GM18861 (cell line): ENCODE data around the gene FAM222B.
A peak's percentile ranks its signal among the peaks of the same experiment; 100 is the strongest.
"Not testable (repeated sequence)": the region's sequence is repeated elsewhere in the genome, so short reads cannot be mapped to it uniquely, and the experiment has no call there.

Experiments
- ATAC-seq: cut with Tn5 transposase; IDR thresholded peaks from one replicate; pipeline ENCODE4 v1.9.1; 2021; ENCODE audit not compliant: unreplicated experiment

FAM222B gene, protein sequence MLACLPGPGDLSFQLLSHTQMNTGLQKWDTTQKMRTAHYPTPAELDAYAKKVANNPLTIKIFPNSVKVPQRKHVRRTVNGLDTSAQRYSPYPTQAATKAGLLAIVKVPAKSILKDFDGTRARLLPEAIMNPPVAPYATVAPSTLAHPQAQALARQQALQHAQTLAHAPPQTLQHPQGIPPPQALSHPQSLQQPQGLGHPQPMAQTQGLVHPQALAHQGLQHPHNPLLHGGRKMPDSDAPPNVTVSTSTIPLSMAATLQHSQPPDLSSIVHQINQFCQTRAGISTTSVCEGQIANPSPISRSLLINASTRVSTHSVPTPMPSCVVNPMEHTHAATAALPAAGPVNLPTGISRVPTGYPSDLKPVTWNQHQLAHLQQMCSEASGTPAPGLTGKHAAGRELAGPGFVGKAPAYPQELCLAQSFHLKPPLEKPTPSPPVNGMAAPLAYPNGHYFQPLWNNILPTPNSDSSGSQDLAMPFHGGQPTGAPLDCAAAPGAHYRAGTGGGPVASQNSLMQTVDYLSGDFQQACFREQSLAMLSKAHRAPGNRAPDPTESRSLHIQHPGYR

DNA sequence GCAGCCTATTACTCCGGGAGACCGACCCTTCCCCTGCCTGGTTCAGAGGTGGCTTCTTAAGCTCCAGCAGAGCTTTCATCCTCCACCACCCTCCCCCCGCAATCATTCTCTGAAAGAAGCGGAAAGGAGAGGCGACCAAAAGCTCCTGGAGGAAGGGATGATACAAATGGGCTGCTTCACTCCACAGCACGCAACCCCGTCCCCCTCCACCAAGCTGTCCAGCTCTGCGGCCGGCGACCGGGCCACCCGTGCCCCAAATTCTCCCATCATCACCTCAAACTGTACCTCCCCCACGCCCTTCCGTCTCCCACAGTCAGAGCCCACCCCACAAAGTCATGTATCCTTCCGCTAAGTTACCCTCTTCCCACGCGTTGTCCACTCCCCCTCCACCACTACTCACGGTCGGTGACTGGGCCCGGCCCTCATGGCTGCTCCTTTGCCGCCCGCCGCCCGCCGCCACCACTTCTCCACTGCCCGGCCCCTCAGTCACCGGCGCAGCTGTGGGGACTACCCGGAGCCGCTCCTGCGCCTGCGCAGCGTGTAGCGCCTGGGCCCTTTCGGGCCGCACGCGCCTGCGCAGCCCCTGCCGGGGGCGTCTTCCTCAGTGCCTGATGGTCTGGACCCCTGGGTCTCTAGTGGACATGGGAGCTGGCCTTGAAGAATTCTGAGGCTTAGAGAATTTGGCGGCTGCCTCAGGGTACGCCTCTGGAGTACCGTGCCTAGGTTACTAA is at the start of gene FAM222B:
Gene FAM222B (minus strand): TSS at position 509 of the 731 bp plus-strand sequence. CDS start 76,123 bp downstream, outside the sequence.
- peak; percentile 84 for ATAC-seq

DNA sequence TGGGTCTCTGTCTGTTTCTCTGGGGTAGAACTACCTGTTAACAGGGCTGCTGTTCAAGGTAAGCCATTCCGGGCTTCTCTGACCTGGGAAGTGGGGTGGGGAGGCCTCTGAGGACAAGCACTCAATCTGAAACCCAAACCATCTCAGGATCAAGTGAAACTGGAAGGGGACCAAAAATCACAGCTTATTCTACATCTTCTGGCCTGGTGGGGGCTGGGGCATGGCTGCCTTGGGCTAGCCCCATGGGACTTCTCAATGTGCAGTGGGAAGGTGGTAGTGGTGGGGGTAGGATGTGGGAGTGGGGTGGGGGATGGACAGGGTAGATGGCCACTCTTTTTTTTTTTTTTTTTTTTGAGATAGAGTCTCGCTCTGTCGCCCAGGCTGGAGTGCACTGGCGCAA is 49.4 kb upstream of the FAM222B start:
- ATAC-seq = no peak

DNA sequence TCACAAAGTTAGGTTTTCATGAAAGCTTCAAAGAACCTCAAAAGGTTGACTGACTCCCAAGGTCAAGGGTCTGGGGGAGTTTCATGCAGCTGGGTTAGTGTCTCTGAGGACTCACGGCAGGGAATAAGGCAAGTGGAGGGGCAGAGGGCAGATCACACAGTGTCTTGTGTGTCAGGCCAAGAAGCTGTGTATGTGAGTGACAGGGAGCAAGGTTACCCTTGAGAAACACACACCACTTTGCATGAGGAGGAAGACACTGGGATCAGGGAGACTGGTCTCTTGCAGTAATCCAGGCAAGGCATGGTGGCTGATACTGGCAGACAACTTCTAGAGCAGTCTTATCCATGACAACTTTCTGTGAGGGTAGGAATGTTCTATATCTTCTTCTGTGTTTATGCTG is 48.6 kb upstream of the FAM222B start:
- ATAC-seq = no peak

DNA sequence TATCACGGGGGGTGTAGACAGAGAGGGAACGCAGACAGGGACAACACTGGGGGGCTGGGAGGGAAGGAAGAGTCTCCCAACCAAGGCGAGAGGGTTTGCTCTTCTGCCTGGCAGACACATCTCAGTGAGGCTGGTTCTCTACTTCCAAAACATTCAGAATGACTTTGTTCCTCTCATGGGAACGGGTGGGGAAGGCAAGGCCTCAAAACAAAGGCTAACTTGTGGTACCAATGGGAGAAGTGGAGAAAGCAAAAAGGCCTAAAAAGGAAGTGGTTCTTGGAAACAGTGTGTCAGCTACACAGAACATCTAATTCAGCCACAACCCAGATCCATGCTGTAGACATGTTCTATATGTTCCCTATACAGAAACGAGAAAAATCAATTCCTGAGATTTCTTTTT is 47.4 kb upstream of the FAM222B start:
- no peak for ATAC-seq

DNA sequence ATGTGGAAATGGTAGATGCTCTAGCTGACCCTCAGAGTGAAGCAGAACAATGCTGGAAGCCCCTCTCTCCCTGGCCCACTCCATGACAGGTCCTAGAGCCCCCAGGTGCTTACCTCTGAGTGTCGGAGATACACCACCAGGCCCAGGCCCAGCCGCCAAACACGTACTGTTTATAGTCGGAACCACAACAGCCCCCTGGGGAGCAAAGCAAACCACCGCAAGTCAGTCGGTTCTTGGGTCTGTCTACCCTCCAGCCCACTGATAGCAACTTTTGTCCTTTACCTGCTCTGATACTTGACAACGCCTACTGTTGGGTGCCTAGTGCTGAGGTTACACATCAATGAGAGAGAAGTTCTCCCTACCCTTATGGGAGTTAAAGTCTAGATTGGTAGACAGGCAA is 46.2 kb upstream of the FAM222B start:
- no peak for ATAC-seq

DNA sequence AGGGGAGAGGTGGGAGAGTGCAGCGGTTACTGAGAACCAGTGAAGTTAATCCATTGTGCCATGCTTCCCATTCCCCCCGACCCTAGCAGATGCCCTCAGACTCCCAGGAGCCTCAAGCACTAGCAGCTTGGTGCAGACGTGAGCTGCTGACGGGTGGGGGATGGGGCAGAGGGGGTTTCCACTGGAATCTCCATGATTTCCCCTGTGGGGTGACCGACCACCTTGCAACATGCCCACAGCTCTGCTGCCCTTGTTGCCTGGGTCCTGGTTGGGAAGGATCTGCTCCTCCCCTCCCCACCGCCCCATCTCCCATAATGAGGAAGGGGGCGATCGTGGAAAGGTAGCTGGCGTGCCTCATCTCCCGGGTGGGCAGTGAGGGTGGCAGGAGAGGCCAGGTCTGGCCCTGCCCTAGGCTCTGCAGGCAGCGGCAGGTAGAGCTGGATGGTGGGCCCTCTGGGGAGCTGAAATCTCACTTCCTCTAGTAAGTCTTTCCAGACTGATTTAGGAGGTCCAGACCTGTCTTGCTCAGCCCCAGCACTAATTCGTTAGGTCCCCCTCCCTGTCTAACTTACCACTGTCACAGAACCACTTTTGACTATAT is 45.4 kb upstream of the FAM222B start:
- peak; percentile 41 for ATAC-seq

DNA sequence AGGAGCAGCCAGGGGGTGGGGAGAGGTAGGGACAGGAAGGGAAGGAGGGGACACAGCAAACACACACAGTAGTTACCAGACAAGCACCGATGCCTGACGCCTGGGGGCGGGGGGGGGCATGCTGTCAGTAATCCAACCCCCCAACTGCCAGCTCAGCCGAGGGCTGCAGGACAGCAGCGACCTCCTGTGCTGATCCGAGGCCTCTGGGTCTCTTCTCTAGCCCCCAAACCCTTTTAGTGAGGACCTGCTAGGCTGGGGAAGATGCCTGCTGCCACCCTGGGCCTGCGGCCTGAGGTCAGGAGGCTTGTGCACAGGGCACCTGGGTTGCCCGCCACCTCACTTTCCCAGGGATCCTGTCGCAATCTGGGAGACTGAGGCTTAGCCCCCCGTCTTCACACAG is 43.4 kb upstream of the FAM222B start:
- ATAC-seq = no peak

DNA sequence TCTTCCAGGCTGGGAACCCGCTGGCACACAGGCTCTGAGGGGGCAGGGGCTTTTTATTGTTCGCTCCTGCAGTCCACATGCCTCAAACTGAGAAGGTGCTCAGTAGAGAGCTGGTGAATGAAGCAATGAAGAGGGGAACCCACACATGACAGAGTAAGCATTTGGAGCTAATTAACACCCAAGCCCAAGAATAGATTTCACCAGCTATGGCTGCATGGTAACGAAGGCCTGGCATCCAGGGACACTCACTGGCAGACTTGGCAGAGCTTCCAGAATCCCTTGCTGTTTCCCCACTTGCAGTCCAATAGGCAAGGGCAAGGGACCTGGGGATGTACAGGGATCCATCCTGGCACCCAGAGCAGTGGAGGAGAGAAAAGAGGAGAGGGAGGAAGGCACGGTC is 42.8 kb upstream of the FAM222B start:
- ATAC-seq = no peak

DNA sequence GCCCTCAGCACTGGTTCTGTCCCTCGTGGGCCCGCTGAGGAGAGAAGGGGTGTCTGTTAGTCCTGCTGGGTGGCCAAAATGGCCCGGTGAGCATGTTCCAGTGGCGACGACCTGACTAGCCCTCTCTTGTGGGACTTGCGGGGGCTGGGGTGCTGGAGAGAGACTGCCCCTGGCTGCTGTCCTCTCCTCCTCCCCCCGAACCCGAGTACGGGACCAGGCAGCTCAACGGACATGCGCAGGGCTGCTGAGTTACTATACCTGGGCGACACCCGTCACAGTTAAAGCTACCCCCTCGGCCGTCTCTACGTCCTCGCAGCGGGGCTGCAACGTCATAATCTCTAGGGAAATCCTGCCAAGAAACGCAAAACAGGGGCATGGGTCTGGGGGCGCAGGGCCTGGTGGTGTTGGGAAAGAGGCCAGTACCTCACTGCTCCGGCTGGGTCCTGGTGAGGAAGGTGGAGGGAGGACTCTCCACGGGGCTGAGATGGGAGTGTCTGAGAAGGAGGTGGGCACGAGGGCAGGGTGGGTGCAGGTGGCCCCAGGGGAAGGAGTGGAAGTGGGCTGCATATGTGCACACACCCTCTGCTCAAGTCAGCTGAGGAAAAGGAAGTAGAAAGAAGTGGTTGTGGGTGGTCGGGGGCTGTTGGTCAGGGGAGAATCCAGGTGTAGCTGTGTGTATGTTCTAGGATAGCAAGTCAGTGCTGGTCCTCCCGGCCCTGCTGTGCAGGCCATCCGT is 41.5 kb upstream of the FAM222B start:
- no peak for ATAC-seq

DNA sequence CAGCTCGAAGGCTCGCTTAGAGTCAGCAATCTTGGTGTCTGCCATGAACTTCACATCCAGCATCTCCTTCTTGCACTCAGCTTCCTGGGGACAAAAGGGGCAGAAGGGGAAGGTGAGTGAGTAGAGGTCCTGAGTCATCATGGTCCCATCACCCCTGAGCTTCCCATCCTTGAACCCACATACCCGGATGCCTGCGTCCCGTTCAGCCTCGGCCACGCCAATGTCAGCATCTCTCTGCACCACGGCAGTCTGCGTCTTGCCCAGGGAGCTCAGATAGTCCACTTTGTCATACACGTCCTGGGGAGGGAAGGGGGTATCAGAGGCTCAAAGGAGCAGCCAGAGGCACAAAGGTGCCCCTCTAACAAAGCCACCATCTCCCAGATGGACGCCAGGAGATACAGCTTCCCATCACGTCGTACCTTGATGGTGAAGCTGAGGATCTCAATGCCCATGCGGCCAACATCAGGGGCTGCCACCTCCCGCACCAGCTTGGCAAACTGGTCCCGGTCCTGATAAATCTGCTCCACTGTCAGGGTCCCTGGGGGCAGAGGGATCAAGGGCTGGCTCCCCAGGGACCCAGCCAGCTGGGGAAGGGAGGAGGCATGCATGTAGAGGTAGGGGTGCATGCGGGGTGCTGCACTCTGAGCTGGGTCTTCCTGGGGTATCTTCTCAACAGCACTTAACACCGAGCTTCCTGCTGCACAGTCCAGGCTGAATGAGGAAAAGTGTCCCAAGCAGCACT is 39.7 kb upstream of the FAM222B start:
- ATAC-seq = no peak

DNA sequence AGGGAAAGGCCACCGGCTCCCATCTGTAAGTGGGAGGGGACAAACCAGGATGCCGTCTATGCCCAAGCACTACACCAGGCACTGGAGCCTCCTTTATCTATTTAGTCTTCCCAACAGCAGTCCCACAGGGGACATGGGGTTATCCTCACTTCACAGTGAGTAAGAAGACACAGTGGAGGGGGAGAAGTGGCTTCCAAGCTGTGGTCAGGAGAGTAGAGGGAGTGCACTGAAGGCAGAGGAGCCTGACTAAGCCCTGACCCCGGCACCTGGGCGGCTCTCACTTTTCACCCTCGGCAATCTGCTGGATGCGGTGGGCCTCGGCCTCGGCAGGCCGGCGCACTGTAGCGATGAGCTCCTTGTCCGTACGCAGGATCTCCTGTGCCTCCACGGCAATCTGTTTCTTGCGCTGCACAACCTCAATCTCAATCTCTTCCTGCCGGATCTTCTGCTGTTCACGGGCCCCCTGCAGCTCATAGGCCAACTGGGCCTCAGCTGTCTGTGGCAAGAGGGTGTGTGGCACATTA is 39.0 kb upstream of the FAM222B start:
- ATAC-seq = no peak

DNA sequence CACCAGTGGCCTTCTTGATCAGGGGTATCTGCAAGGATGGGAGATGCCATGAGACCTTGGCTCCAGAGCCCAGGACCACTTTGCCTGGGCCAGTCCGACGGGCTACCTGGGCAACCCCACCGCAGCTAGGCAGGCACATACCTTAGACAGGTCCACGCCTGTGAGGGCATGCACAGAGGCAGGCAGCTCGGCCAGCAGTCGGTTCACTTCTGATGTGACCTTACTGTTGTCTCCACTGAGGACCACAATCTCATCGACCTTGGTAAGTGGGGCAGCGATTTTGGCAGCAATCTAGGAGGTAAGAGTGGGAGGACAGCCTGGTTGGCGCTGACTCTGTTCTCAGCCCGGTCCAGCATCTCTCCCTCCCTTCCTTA is 38.0 kb upstream of the FAM222B start:
- no peak for ATAC-seq

DNA sequence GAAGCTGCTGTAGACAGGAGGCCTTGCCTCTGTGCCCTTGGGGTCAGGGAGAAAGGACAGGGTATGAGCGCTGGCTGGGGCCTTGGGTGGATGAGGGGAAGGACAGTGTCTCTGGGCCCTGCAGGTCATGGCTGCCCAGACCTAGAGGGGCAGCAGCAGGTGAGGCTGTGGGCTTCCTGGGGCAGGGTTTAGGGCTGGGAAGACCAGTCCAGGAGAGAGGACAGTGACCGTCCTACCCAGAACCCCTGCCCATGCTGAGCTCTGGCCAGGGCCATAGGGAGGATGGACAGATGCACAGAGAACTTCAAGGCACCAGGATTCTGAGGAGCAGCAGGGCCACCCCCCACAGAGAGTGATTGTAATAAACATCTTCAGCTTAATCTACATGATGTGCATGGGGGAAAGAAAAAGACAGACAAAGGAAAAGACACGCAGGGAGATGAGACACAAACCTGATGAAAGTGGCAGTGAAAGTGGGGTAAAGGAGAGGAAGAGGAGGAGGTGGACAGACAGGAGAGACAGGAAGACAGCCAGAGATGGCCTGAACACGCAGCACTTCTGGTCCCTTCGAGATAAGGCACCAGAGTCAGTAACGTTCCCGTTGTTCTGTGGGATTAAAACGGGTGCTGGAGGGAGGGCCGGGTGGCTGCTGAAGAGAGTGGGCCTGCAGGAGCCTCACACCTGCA is 37.4 kb upstream of the FAM222B start:
- no peak for ATAC-seq

DNA sequence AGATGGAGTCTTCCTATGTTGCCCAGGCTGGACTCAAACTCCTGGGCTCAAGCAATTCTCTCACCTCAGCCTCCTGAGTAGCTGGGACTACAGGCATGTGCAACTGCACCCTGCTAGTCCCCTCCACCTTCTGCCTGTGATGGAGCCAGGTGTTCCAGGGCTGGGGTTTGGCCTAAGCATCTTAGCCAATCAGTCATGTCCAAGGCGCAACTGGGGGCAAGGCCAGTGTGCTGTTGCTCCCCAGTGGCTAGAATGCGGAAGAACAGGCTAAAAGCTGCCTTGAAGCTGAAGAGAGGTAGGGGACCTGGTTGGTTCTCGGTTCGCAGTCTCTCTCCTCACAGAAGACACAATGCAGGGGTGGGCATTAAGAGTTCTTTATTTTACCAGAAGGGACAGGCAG is 36.4 kb upstream of the FAM222B start:
- ATAC-seq = no peak

DNA sequence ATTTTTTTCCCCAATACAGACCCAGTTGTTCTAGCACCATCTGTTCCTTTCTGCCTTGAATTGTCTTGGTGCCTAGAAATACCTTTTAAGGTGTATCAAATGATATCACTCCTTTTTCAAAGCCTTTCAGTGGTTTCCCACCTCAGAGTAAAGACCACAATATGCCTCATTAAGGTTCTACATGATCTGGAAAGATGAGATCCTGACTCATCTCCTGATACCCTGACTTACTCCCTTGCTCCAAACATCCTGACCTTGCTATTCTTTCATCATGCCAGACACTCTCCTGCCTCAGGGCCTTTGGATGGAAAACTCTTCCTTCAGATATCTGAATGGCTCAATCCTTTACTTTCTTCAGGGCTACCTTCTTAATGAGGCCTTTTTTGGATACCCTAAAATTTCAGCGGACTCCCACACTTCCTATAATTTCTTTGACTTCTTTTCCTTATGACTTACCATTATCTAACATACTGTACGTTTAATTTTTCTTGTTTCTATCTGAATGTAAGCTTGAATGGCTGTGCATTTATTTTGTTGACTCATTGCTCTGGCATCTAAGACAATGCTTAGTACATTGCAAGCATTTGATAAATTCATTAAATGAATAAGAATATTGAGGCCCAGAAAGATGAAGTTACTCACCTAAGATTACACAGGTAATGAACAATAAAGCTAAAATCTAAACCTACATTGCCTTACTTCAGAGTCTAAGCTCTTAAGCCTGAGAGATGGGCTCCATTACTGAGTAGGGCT is 35.7 kb upstream of the FAM222B start:
- ATAC-seq = no peak

DNA sequence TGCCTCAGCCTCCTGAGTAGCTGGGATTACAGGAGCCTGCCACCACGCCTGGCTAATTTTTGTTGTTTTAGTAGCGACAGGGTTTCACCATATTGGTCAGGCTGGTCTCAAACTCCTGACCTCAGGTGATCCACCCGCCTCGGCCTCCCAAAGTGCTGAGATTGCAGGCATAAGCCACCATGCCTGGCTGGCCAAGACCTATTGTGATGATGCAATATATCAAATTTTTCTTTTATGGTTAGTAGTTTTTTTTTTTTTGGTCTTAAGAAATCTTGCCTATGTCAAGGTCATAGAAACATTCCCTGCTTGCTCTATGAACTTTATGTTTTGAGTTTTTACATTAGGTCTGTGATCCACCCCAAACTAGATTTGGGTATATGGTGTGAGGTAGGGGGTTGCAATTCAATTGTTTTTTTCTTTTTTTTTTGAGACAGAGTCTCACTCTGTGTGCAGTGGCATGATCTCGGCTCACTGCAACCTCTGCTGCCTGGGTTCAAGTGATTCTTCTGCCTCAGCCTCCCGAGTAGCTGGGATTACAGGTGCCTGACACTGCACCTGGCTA is 34.6 kb upstream of the FAM222B start:
- not testable (repeated sequence) for ATAC-seq

DNA sequence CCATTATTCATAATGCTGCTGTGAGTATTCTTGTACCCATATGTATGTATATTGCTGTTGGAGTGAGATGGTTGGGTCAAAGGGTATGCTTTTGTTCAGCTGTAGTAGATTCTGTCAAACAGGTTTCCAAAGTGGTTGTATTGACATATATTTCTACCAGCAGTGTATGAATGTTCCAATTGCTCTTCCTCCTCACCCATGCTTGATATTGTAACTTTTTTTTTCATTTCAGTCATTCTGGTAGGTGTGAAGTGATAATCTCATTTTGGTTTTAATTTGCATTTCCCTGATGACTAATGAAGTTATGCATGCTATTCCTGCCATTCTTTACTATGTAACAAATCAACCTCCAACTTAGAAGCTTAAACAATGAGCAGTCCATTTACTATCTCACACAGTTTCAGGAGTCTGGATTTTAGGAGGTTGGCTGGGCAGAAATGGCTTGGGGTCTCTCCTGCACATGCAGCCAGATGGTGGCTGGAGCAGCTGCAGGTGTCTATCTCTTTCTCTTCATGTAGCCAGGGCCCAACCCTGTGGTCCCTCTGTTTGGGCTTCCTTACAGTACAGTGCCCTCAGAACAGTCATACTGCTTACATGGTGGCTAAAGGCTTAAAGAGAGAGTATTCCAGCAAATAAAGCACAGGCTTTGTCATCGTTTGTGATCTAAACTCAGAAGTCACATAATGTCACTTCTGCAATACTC is 33.4 kb upstream of the FAM222B start:
- ATAC-seq = no peak

DNA sequence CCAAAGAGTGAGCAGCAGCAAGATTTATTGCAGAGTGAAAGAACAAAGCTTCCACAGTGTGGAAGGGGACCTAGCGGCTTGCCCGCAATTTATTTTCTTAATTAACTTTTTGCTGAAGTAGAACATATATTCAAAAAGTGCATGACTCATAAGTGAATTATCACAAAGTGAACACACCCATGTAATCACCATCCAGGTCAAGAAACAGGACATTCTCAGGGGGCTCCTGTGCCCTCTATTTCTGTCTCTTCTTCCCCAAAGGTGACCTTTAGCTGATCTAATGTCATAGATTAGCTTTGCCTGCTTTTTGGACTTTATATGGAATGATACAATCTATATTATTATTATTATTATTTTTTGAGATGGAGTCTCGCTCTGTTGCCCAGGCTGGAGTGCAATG is 32.2 kb upstream of the FAM222B start:
- no peak for ATAC-seq
